Activated B cell treated with CpG ODN at 0.5 μM for 24 hours (primary cell): ENCODE measurements around the gene PANX1. TPM values are rescaled to one million over a fixed set of nuclear protein-coding genes. Genes with fewer than 3 reads are reported as not detected.

ENCODE experiments used
- ATAC-seq: fragments of 200-7000 bp; cut with Tn5 transposase; one replicate; pipeline ENCODE4 v1.10.0; 2021; ENCODE audit warnings: low read depth, mild to moderate bottlenecking, moderate library complexity
- CTCF ChIA-PET: fragments of 350-600 bp; sonication (Branson Sonifier 250); formaldehyde crosslinking; loops from one replicate; lab custom pipeline; 2021; ENCODE audit warnings: antibody characterized with exemption; lab: Charles Lee
- POLR2A ChIA-PET: fragments of 350-600 bp; sonication (Branson Sonifier 250); formaldehyde crosslinking; loops from one replicate; lab custom pipeline; 2021; ENCODE audit warnings: antibody characterized with exemption; lab: Charles Lee
- DNase-seq: peaks from one replicate; pipeline ENCODE4 v3.0.0; 2022
- H3K27ac Mint-ChIP-seq: one replicate; pipeline ENCODE4 v1.8.0; 2020; ENCODE audit warnings: mixed read lengths
- H3K27me3 Mint-ChIP-seq: one replicate; pipeline ENCODE4 v1.8.0; 2021; ENCODE audit warnings: mixed read lengths
- H3K36me3 Mint-ChIP-seq: one replicate; pipeline ENCODE4 v1.8.0; 2021; ENCODE audit warnings: low read depth, mixed read lengths
- H3K4me1 Mint-ChIP-seq: one replicate; pipeline ENCODE4 v1.8.0; 2021; ENCODE audit warnings: mixed read lengths
- H3K4me3 Mint-ChIP-seq: one replicate; pipeline ENCODE4 v1.8.0; 2020; ENCODE audit warnings: mild to moderate bottlenecking, mixed read lengths
- H3K9me3 Mint-ChIP-seq: one replicate; pipeline ENCODE4 v1.8.0; 2020; ENCODE audit warnings: mixed read lengths
- intact Hi-C: fragments of 100-400 bp; cut with micrococcal nuclease; formaldehyde crosslinking; loops from one replicate; pipeline ENCODE4 v1.15.1; 2024
- total RNA-seq: library from RNA; stranded (reverse); gene quantifications from 2 replicates; pipeline ENCODE4 v1.2.3, GENCODE V29; 2022
- TF ChIP-seq, protein P1 (sequence below): fragments of 200-600 bp; IDR thresholded peaks from one replicate; pipeline ENCODE4 v1.8.0; 2022; ENCODE audit warnings: antibody characterized with exemption, mild to moderate bottlenecking

The PANX1 gene
- total RNA-seq, 1 donor from 2014 or later, result 11.2 TPM

DNA sequence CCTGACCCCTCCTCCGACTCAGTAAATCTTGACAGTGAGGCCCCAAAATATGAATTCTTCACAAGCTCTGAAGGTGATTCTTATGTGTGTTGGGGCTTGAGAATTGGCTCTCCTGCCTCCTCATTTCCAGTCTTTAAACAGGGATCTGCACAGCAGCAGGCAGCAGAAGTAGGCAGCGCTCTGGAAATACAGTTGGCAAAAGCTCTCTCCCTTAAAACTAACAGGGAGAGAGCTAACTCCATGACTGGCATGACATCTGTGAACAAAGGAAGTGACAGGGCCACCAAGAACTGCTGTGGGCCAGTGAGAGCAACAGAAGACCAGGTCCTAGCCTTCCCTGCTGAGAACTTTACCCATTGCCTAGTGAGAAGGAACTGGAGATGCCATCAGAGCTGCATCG, 70.1 kb downstream of the PANX1 start:
- TF ChIP-seq, protein P1, sequence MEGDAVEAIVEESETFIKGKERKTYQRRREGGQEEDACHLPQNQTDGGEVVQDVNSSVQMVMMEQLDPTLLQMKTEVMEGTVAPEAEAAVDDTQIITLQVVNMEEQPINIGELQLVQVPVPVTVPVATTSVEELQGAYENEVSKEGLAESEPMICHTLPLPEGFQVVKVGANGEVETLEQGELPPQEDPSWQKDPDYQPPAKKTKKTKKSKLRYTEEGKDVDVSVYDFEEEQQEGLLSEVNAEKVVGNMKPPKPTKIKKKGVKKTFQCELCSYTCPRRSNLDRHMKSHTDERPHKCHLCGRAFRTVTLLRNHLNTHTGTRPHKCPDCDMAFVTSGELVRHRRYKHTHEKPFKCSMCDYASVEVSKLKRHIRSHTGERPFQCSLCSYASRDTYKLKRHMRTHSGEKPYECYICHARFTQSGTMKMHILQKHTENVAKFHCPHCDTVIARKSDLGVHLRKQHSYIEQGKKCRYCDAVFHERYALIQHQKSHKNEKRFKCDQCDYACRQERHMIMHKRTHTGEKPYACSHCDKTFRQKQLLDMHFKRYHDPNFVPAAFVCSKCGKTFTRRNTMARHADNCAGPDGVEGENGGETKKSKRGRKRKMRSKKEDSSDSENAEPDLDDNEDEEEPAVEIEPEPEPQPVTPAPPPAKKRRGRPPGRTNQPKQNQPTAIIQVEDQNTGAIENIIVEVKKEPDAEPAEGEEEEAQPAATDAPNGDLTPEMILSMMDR, result no peak
- H3K27me3 Mint-ChIP-seq, result peaks cover 6% of the 10 kb centered on the region
- intact Hi-C loops, result no loop called here
- ATAC-seq (no peak), DNase-seq (no peak)
- no peaks in the 10 kb centered on the region for H3K9me3 Mint-ChIP-seq
- no peak overlapping the region for H3K4me3 Mint-ChIP-seq
- no peak overlapping the region for H3K27ac Mint-ChIP-seq
- no peaks in the 10 kb centered on the region for H3K36me3 Mint-ChIP-seq
- POLR2A ChIA-PET, result no interaction called here
- CTCF ChIA-PET, result no interaction called here
- no peaks in the 10 kb centered on the region for H3K4me1 Mint-ChIP-seq

DNA sequence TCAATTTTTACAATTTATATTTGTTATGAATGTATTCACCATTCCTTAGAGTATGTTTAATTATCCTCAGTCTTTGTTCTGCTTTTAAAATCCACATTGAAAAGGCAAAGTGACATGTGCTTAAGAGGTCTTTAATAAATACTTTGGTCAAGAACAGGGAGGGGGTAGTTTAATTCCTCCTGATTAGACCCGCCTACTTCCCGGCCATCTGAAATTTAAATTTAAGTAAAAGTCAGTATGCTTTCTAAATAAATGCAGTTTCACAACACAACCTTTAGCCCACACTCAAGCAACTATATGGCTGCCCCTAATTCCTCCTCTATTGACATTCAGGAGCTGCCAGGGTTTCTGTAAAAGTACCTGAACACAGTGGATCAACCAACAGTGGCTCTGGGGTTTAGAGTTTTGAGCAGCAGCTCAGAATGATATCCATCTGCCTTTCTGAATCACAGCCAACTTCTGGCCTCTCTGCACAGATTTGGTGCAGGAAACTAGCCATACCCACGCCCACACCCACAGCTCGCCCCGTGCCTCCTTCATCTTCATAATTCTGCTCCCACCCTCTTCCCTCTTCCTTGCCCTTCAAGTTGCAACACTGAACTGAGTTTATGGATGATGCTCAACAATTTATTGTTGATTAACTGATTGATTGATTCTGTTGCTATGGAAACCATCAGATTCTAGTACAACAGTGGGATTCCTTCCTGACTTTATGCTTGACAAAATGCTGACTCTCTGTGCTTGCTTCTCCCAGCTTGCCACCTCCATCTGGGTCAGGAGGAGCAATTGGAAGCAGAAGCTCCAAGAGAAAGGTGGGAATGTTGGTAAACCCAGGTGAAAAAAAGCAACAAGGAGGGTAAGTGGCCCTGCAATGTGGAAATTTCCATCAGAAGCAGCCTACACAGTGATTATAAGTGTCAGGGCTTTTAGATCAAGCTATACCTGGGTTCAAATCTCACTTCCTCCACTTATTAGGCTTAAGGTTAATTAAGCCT, 70.8 kb downstream of the PANX1 start:
- intact Hi-C loops, result no loop called here
- H3K27ac Mint-ChIP-seq, result no peak overlapping the region
- H3K4me1 Mint-ChIP-seq, result no peaks in the 10 kb centered on the region
- CTCF ChIA-PET, result no interaction called here
- DNase-seq, result no peak
- H3K36me3 Mint-ChIP-seq, result no peaks in the 10 kb centered on the region
- no peak overlapping the region for H3K4me3 Mint-ChIP-seq
- POLR2A ChIA-PET, result no interaction called here
- H3K9me3 Mint-ChIP-seq, result no peaks in the 10 kb centered on the region
- ATAC-seq, result no peak
- peaks cover 6% of the 10 kb centered on the region for H3K27me3 Mint-ChIP-seq
- TF ChIP-seq, protein P1, result no peak

DNA sequence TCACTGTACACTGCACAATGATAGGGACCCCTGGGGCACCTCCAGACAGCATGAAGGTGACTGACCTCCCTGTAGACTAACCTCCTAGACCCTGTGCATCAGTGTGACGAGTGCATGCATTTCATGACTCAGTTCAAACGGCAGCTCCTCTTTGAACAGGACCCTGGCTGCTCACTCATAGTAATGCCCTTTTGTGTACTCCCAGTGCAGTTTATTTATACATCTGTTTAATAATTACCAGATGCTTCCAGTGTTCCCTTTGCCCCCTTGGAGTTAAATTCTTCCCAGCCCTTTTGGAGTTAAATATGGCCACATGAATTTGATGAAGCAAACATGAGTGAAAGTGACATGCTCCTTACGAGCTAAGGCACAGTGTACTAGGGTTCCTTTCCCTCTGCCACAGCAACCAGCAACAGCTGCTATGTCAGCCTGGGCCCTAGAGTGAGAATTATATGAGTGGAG, 72.4 kb downstream of the PANX1 start:
- ChIA-PET CTCF (no interaction called here), POLR2A (no interaction called here)
- intact Hi-C loops, result no loop called here
- TF ChIP-seq, protein P1, result no peak
- Mint-ChIP-seq H3K9me3 (no peaks in the 10 kb centered on the region), H3K27me3 (peaks cover 6% of the 10 kb centered on the region), H3K36me3 (no peaks in the 10 kb centered on the region), H3K4me3 (no peak overlapping the region), H3K27ac (no peak overlapping the region), H3K4me1 (no peaks in the 10 kb centered on the region)
- DNase-seq, result no peak
- ATAC-seq, result no peak

DNA sequence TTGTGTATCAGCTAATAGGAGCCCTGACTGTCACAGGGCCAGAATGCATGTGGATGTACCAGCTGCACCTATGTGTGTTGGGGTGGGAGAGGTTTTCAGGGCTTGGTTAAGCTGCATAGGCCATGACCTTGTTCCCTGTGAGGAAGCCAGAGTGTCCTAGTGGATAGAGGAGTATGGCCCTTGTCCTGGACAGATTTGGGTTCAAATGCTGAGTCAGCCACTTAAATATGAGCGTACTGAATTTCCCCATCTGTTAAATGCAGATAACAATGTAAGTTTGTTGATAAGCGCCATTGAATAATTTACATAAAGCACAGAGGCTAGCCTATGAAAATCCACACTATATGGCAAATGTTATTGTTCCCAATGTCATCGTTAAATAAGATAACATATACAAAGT, 74.4 kb downstream of the PANX1 start:
- no peak overlapping the region for H3K4me3 Mint-ChIP-seq
- CTCF ChIA-PET, result no interaction called here

More for the DNA sequence above, 74.4 kb downstream of the PANX1 start:
- TF ChIP-seq, protein P1, result no peak
- ATAC-seq, result no peak
- H3K27me3 Mint-ChIP-seq, result peaks cover 6% of the 10 kb centered on the region
- H3K27ac Mint-ChIP-seq, result no peak overlapping the region
- no peak for DNase-seq
- H3K4me1 Mint-ChIP-seq, result no peaks in the 10 kb centered on the region
- peaks cover 3% of the 10 kb centered on the region for H3K9me3 Mint-ChIP-seq
- no peaks in the 10 kb centered on the region for H3K36me3 Mint-ChIP-seq
- POLR2A ChIA-PET, result no interaction called here
- intact Hi-C loops, result no loop called here
